A549 (cell line): Measurements from ENCODE around the gene KLHDC7B. TPM values are rescaled to one million over a fixed set of nuclear protein-coding genes. Genes with fewer than 3 reads are reported as not detected.

ENCODE experiments used
- ATAC-seq, 2 experiments: fragments of 200-7000 bp in 1 of 2; fragments of >200 bp in 1 of 2; cut with Nextera tagmentation in 1 of 2; cut with Tn5 transposase in 1 of 2; 3 replicates each; pipeline versions ENCODE4 v1.8.0 to v1.9.1; 2018 to 2020; ENCODE audit warnings: mild to moderate bottlenecking in 1 of 2, moderate library complexity in 1 of 2
- CTCF ChIA-PET: fragments of 300-600 bp; sonication (Branson Sonifier 250); formaldehyde crosslinking; extraction: SDS; loops from one replicate; lab custom pipeline; 2021; ENCODE audit warnings: antibody characterized with exemption, inconsistent platforms; lab: Yijun Ruan, JAX
- POLR2A ChIA-PET: fragments of 350-600 bp; formaldehyde crosslinking; extraction: SDS; loops from one replicate; lab custom pipeline; 2021; ENCODE audit warnings: antibody characterized with exemption, inconsistent platforms; lab: Yijun Ruan, JAX
- DNase-seq, 2 experiments: peaks; one replicate each; pipeline versions ENCODE4 v3.0.0 to v3.0.0-alpha.2; 2011 to 2016; ENCODE audit warnings: low read depth in 1 of 2, low spot score in 1 of 2
- FAIRE-seq: peaks from 2 replicates; lab custom pipeline; 2011; peaks lifted over from hg19 to GRCh38; lab: Jason Lieb, UNC
- H3K27ac ChIP-seq, 2 experiments: fragments of >200 bp; sonication (Bioruptor Twin); formaldehyde crosslinking; 3 replicates each; pipeline ENCODE4 v1.5.1; 2016 to 2017
- H3K4me1 ChIP-seq: fragments of >200 bp; sonication (Bioruptor Twin); formaldehyde crosslinking; 3 replicates; pipeline ENCODE4 v1.6.1; 2016
- H3K4me2 ChIP-seq: fragments of >200 bp; sonication (Bioruptor Twin); formaldehyde crosslinking; 3 replicates; pipeline ENCODE4 v1.6.1; 2016
- H3K4me3 ChIP-seq: fragments of >200 bp; sonication (Bioruptor Twin); formaldehyde crosslinking; 3 replicates; pipeline ENCODE4 v1.5.1; 2016
- H3K9me3 ChIP-seq: fragments of >200 bp; sonication (Bioruptor Twin); formaldehyde crosslinking; 3 replicates; pipeline ENCODE4 v1.6.1; 2016
- BHLHE40 ChIP-seq: IDR thresholded peaks from 2 replicates; pipeline ENCODE4 v1.6.1; 2012; ENCODE audit warnings: low read depth, low read length, inconsistent platforms
- CBX2 ChIP-seq: fragments of 200-600 bp; sonication (generic); IDR thresholded peaks from 2 replicates; pipeline ENCODE4 v1.6.1; 2016; ENCODE audit warnings: low read depth, mild to moderate bottlenecking, borderline replicate concordance
- CHD2 ChIP-seq: fragments of 150-350 bp; IDR thresholded peaks from 2 replicates; pipeline ENCODE4 v1.6.1; 2014; ENCODE audit warnings: low read length; ENCODE audit not compliant: partially characterized antibody
- CHD4 ChIP-seq: fragments of 200-600 bp; sonication (generic); IDR thresholded peaks from 2 replicates; pipeline ENCODE4 v1.6.1; 2016; ENCODE audit warnings: antibody characterized with exemption, mild to moderate bottlenecking, borderline replicate concordance
- CTCF ChIP-seq: fragments of >200 bp; sonication (Bioruptor Twin); formaldehyde crosslinking; IDR thresholded peaks from 3 replicates; pipeline ENCODE4 v1.5.1; 2016
- EP300 ChIP-seq, 2 experiments: fragments of >200 bp; sonication (Bioruptor Twin); formaldehyde crosslinking; IDR thresholded peaks; 2 replicates in 1 of 2; 3 replicates in 1 of 2; pipeline ENCODE4 v1.6.1; 2016 to 2017
- FOXS1 ChIP-seq: fragments of 250-450 bp; sonication (Bioruptor Pico); IDR thresholded peaks from 2 replicates; pipeline ENCODE4 v1.5.0; 2020; ENCODE audit warnings: mild to moderate bottlenecking, moderate library complexity
- HES2 ChIP-seq: fragments of >200 bp; sonication (Bioruptor Twin); formaldehyde crosslinking; IDR thresholded peaks from 2 replicates; pipeline ENCODE4 v1.6.1; 2016
- HEYL ChIP-seq: fragments of 250-450 bp; sonication (Bioruptor Pico); IDR thresholded peaks from 2 replicates; pipeline ENCODE4 v1.8.0; 2021; ENCODE audit warnings: mild to moderate bottlenecking, moderate library complexity
- HOXB5 ChIP-seq: fragments of 250-450 bp; sonication (Bioruptor Pico); IDR thresholded peaks from 2 replicates; pipeline ENCODE4 v1.5.0; 2020; ENCODE audit warnings: mild to moderate bottlenecking, moderate library complexity
- JUNB ChIP-seq: fragments of >200 bp; sonication (Bioruptor Twin); formaldehyde crosslinking; IDR thresholded peaks from 2 replicates; pipeline ENCODE4 v1.6.1; 2016
- MAFK ChIP-seq: fragments of 450-650 bp; IDR thresholded peaks from 2 replicates; pipeline ENCODE4 v1.6.1; 2014; ENCODE audit not compliant: partially characterized antibody
- MAZ ChIP-seq: fragments of 150-350 bp; IDR thresholded peaks from 2 replicates; pipeline ENCODE4 v1.6.1; 2014; ENCODE audit warnings: antibody characterized with exemption, low read depth, low read length, borderline replicate concordance
- NFE2L2 ChIP-seq: fragments of 150-350 bp; conservative IDR thresholded peaks from 2 replicates; pipeline ENCODE4 v1.6.1; 2014; ENCODE audit warnings: low read length
- PHF8 ChIP-seq: fragments of 200-600 bp; sonication (generic); IDR thresholded peaks from 2 replicates; pipeline ENCODE4 v1.6.1; 2016; ENCODE audit warnings: low read depth, mild to moderate bottlenecking, antibody characterized with exemption, moderate library complexity, borderline replicate concordance
- RAD21 ChIP-seq, 2 experiments: fragments of >200 bp in 1 of 2; sonication (Bioruptor Twin) in 1 of 2; formaldehyde crosslinking in 1 of 2; IDR thresholded peaks in 1 of 2; conservative IDR thresholded peaks in 1 of 2; 2 replicates in 1 of 2; 3 replicates in 1 of 2; pipeline ENCODE4 v1.6.1; 2012 to 2018; ENCODE audit warnings: inconsistent platforms in 1 of 2
- RARB ChIP-seq: fragments of 250-450 bp; sonication (Bioruptor Pico); IDR thresholded peaks from 2 replicates; pipeline ENCODE4 v1.8.0; 2021; ENCODE audit warnings: mild to moderate bottlenecking, moderate library complexity
- RNF2 ChIP-seq: fragments of 200-600 bp; sonication (generic); IDR thresholded peaks from 2 replicates; pipeline ENCODE4 v1.6.1; 2016; ENCODE audit warnings: low read depth, mild to moderate bottlenecking, antibody characterized with exemption, moderate library complexity, borderline replicate concordance
- SMC3 ChIP-seq: fragments of >200 bp; sonication (Bioruptor Twin); formaldehyde crosslinking; IDR thresholded peaks from 3 replicates; pipeline ENCODE4 v1.6.1; 2018; ENCODE audit warnings: inconsistent platforms
- TP53 ChIP-seq: fragments of 250-450 bp; sonication (Bioruptor Pico); IDR thresholded peaks from 2 replicates; pipeline ENCODE4 v1.5.0; 2021; ENCODE audit warnings: mild to moderate bottlenecking, moderate library complexity
- ZC3H11A ChIP-seq: fragments of 450-650 bp; IDR thresholded peaks from 2 replicates; pipeline ENCODE4 v1.6.1; 2014; ENCODE audit warnings: antibody characterized with exemption, mild to moderate bottlenecking
- ZNF302 ChIP-seq: fragments of 250-450 bp; sonication (Bioruptor Pico); IDR thresholded peaks from 2 replicates; pipeline ENCODE4 v1.9.0; 2021; ENCODE audit warnings: inconsistent platforms, mild to moderate bottlenecking, moderate library complexity
- ZSCAN20 ChIP-seq: fragments of 250-450 bp; sonication (Bioruptor Pico); IDR thresholded peaks from 2 replicates; pipeline ENCODE4 v1.8.0; 2022; ENCODE audit warnings: mild to moderate bottlenecking, moderate library complexity
- WGBS: methylation state at CpG from one replicate; pipeline ENCODE4 v1.1.6; 2017; ENCODE audit errors: missing lambda C conversion rate; 5-methylcytosine and 5-hydroxymethylcytosine counted together
- polyA plus RNA-seq, 4 experiments: library from polyadenylated mRNA; depleted of rRNA in 3 of 4; stranded (reverse); fragments of >200 nt; fragmentation: RNase III in 1 of 4; extraction: RNeasy Plus Mini Kit Qiagen cat#74134 plus additional on column Dnase treatment in 1 of 4; gene quantifications; 2 replicates in 3 of 4; 3 replicates in 1 of 4; pipeline ENCODE4 v1.2.3, GENCODE V29; 2011 to 2017
- TF ChIP-seq, protein P1 (sequence below): IDR thresholded peaks from 2 replicates; pipeline ENCODE4 v1.6.1; 2012
- TF ChIP-seq, protein P2 (sequence below): IDR thresholded peaks from 2 replicates; pipeline ENCODE4 v1.6.1; 2012; ENCODE audit warnings: low read depth, borderline replicate concordance

The KLHDC7B gene
- polyA plus RNA-seq, 2 of the 4 experiments (the other 2 are of a cell fraction), result 0.09 TPM; not detected in 1

DNA sequence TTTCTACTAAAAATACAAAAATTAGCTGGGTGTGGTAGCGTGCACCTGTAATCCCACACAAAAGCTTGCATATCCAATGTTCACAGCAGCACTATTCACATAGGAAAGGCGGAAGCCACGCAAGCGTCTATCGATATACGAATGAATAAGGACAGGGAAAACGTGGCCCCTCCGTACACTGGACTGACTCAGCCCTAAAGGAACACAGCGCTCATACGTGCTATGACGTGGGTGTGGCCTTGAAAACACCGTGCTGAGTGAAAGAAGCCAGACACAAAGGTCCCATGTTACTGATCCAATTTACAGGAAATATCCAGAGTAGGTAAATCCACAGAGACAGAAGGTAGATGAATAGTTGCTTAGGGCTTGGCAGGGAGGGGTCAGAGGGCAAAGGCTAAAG, 45.2 kb upstream of the KLHDC7B start:
- no peak for TF ChIP-seq JUNB
- TF ChIP-seq, protein P1, sequence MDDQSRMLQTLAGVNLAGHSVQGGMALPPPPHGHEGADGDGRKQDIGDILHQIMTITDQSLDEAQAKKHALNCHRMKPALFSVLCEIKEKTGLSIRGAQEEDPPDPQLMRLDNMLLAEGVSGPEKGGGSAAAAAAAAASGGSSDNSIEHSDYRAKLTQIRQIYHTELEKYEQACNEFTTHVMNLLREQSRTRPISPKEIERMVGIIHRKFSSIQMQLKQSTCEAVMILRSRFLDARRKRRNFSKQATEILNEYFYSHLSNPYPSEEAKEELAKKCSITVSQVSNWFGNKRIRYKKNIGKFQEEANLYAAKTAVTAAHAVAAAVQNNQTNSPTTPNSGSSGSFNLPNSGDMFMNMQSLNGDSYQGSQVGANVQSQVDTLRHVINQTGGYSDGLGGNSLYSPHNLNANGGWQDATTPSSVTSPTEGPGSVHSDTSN, result no peak
- no peak for TF ChIP-seq HES2
- no peak for TF ChIP-seq TP53 (CRISPR knock-in tag)
- TF ChIP-seq MAFK, result no peak
- no peak for TF ChIP-seq ZNF302 (CRISPR knock-in tag)
- TF ChIP-seq ZC3H11A, result no peak
- TF ChIP-seq, protein P2, sequence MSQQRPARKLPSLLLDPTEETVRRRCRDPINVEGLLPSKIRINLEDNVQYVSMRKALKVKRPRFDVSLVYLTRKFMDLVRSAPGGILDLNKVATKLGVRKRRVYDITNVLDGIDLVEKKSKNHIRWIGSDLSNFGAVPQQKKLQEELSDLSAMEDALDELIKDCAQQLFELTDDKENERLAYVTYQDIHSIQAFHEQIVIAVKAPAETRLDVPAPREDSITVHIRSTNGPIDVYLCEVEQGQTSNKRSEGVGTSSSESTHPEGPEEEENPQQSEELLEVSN, result no peak
- TF ChIP-seq CTCF, result no peak
- no peak for TF ChIP-seq ZSCAN20 (CRISPR knock-in tag)
- TF ChIP-seq SMC3, result no peak
- TF ChIP-seq RARB (CRISPR knock-in tag), result no peak
- no peak for TF ChIP-seq CHD4
- no peak for TF ChIP-seq MAZ
- H3K4me2 ChIP-seq, result no peak overlapping the region
- no peak overlapping the region for H3K27ac ChIP-seq
- peaks cover 7% of the 10 kb centered on the region; the same call in 1 of the 3 replicates for H3K4me1 ChIP-seq
- no peak overlapping the region for H3K4me3 ChIP-seq
- ChIA-PET POLR2A (interaction anchor here (0.7 kb wide), 1 partner anchor 174 kb away, joined by 3 read pairs; the partner anchor contains the start of gene DENND6B), CTCF (interaction anchor here (1.6 kb wide), 1 partner anchor 45 kb away, joined by 3 read pairs; no protein-coding TSS in a partner anchor)
- WGBS, result 96% methylated on average over 12 of the region's 12 CpGs
- H3K9me3 ChIP-seq, result no peaks in the 10 kb centered on the region
- no peak for DNase-seq
- FAIRE-seq, result no peak
- no peak for ATAC-seq

DNA sequence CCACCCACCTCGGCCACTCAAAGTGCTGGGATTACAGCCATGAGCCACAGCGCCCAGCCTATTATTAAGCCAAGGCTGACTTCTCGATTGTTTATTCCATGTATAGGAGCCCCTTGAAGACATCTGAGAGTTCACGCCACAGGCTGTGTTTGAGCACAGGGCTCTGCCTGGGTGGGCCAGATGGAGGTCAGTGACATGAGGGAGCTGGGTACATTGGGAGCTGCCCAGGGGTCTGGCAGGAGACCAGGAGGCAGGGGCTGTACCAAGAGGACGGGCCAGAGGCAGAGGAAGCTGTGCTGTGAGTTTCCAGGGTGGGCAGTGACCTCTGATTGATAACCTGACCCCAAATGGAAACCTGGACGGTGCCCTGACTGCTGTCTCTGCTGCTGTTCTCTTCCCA, 43.6 kb upstream of the KLHDC7B start:
- no peak for DNase-seq
- Histone ChIP-seq H3K4me3 (no peak overlapping the region), H3K9me3 (no peaks in the 10 kb centered on the region), H3K4me2 (no peak overlapping the region), H3K4me1 (peaks cover 11% of the 10 kb centered on the region; the same call in 1 of the 3 replicates), H3K27ac (no peak overlapping the region)
- ChIA-PET POLR2A (no interaction called here), CTCF (interaction anchor here (0.9 to 1.2 kb wide), 3 partner anchors 61 to 160 kb away, joined by 3 to 5 read pairs (median 3); partner anchors contain the start of gene SYCE3)
- no peak for TF ChIP-seq FOXS1
- no peak for TF ChIP-seq RNF2
- no peak for TF ChIP-seq NFE2L2
- TF ChIP-seq HOXB5 (CRISPR knock-in tag), result no peak
- no peak for TF ChIP-seq EP300 (IDR thresholded peaks at IDR 0.05)
- no peak for TF ChIP-seq CHD4
- no peak for TF ChIP-seq BHLHE40
- no peak for TF ChIP-seq CBX2
- no peak for TF ChIP-seq HEYL (CRISPR knock-in tag)
- TF ChIP-seq ZNF302 (CRISPR knock-in tag), result no peak
- TF ChIP-seq ZC3H11A, result no peak
- no peak for TF ChIP-seq MAZ
- no peak for TF ChIP-seq SMC3
- no peak for TF ChIP-seq CHD2
- no peak for TF ChIP-seq PHF8
- no peak for TF ChIP-seq RAD21 (conservative IDR thresholded peaks at IDR 0.05 in 1 of 2, IDR thresholded peaks at IDR 0.05 in 1 of 2)
- FAIRE-seq, result no peak
- WGBS, result 87% methylated on average over 5 of the region's 6 CpGs
- ATAC-seq, result no peak
